HepG2 (cell line): ENCODE data around the gene TSPYL4.

ENCODE experiments used
- ATF3 ChIP-seq: sonication (generic); formaldehyde crosslinking; IDR thresholded peaks from 2 replicates; pipeline ENCODE4 v1.4.0; 2020; ENCODE audit warnings: missing genetic modification reagents
- JARID2 ChIP-seq: sonication (generic); formaldehyde crosslinking; IDR thresholded peaks from 2 replicates; pipeline ENCODE4 v1.8.1; 2023; ENCODE audit warnings: missing genetic modification reagents, inconsistent platforms; ENCODE audit not compliant: insufficient replicate concordance
- ZKSCAN1 ChIP-seq: fragments of 150-350 bp; IDR thresholded peaks from 2 replicates; pipeline ENCODE4 v1.6.1; 2014; ENCODE audit warnings: low read length

GRCh38 chr6:116289876-116290275 lies 36.0 kb upstream of the TSPYL4 start:
- no peak for TF ChIP-seq JARID2 (CRISPR knock-in tag)
- no peak for TF ChIP-seq ATF3 (CRISPR knock-in tag)
- TF ChIP-seq ZKSCAN1, result no peak
